Tibial nerve (tissue), 3 donors: ENCODE data around the gene HAPLN1.

Experiments used
- POLR2A ChIP-seq, 2 donors: fragments of 450-650 bp; IDR thresholded peaks; one replicate each; pipeline ENCODE4 v1.6.1; 2017; ENCODE audit warnings: antibody characterized with exemption in 2 of 2, mild to moderate bottlenecking in 2 of 2, moderate library complexity in 2 of 2
- TF ChIP-seq, protein P1 (sequence below), 5 experiments: fragments of 200-600 bp in 3 of 5; fragments of 450-650 bp in 2 of 5; sonication (generic) in 3 of 5; IDR thresholded peaks; one replicate each; pipeline ENCODE4 v1.5.1; 2016 to 2019; ENCODE audit warnings: antibody characterized with exemption in 5 of 5, mild to moderate bottlenecking in 3 of 5, moderate library complexity in 2 of 5

DNA sequence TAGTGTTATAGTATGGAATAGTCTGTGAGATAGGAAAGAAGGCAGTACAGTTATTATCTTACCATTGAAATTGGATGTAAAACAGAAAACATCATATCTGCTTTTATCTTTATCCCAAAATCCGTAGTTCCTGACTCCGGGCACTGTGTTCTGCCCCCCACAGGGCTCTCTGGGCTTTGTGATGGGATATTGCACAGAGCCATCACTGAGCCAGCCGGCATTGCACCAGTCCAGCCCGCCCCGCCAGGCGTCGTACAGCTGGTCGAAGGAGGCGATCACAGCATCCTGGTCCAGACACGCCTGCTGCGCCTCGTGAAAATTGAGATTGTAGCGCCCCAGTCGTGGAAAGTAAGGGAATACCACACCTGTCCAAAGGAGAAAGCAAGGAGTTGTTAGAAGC lies 76.4 kb downstream of the HAPLN1 start:
- TF ChIP-seq, protein P1, sequence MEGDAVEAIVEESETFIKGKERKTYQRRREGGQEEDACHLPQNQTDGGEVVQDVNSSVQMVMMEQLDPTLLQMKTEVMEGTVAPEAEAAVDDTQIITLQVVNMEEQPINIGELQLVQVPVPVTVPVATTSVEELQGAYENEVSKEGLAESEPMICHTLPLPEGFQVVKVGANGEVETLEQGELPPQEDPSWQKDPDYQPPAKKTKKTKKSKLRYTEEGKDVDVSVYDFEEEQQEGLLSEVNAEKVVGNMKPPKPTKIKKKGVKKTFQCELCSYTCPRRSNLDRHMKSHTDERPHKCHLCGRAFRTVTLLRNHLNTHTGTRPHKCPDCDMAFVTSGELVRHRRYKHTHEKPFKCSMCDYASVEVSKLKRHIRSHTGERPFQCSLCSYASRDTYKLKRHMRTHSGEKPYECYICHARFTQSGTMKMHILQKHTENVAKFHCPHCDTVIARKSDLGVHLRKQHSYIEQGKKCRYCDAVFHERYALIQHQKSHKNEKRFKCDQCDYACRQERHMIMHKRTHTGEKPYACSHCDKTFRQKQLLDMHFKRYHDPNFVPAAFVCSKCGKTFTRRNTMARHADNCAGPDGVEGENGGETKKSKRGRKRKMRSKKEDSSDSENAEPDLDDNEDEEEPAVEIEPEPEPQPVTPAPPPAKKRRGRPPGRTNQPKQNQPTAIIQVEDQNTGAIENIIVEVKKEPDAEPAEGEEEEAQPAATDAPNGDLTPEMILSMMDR (IDR thresholded peaks at IDR 0.05): no peak
- TF ChIP-seq POLR2A (IDR thresholded peaks at IDR 0.05): no peak
